GM23248 (cell line): ENCODE measurements around the gene GPLD1. TPM values are rescaled to one million over a fixed set of nuclear protein-coding genes. Genes with fewer than 3 reads are reported as not detected.

Experiments
- DNase-seq: peaks from one replicate; pipeline ENCODE4 v3.0.0-alpha.2; 2015
- H2AFZ ChIP-seq: fragments of 200-600 bp; sonication (generic); 2 replicates; pipeline ENCODE4 v1.6.1; 2016; ENCODE audit warnings: antibody characterized with exemption
- H3F3A ChIP-seq: fragments of 200-600 bp; sonication (generic); 2 replicates; pipeline ENCODE4 v1.6.1; 2016; ENCODE audit warnings: mild to moderate bottlenecking, antibody characterized with exemption, mixed run types; ENCODE audit not compliant: insufficient read depth
- H3K27ac ChIP-seq: fragments of 200-600 bp; sonication (generic); 2 replicates; pipeline ENCODE4 v1.5.1; 2016; ENCODE audit warnings: mild to moderate bottlenecking
- H3K27me3 ChIP-seq: fragments of 200-600 bp; sonication (generic); replicated peaks from 2 replicates; pipeline ENCODE4 v1.6.1; 2016; ENCODE audit warnings: mild to moderate bottlenecking; ENCODE audit not compliant: insufficient read depth
- H3K36me3 ChIP-seq: fragments of 200-600 bp; sonication (generic); 2 replicates; pipeline ENCODE4 v1.6.1; 2016; ENCODE audit warnings: low read depth, mild to moderate bottlenecking
- H3K4me1 ChIP-seq: fragments of 200-600 bp; sonication (generic); 2 replicates; pipeline ENCODE4 v1.6.1; 2016; ENCODE audit warnings: mild to moderate bottlenecking; ENCODE audit not compliant: insufficient read depth
- H3K4me2 ChIP-seq: fragments of 200-600 bp; sonication (generic); one replicate; pipeline ENCODE4 v1.6.1; 2016; ENCODE audit warnings: mild to moderate bottlenecking; ENCODE audit not compliant: unreplicated experiment
- H3K4me3 ChIP-seq: fragments of 200-600 bp; sonication (generic); 2 replicates; pipeline ENCODE4 v1.5.1; 2016; ENCODE audit warnings: mild to moderate bottlenecking
- H3K79me2 ChIP-seq: fragments of 200-600 bp; sonication (generic); 2 replicates; pipeline ENCODE4 v1.6.1; 2016; ENCODE audit warnings: mild to moderate bottlenecking; ENCODE audit not compliant: insufficient read depth
- H3K9ac ChIP-seq: fragments of 200-600 bp; sonication (generic); 2 replicates; pipeline ENCODE4 v1.6.1; 2016; ENCODE audit warnings: mild to moderate bottlenecking
- H3K9me2 ChIP-seq: fragments of 200-600 bp; sonication (generic); 2 replicates; pipeline ENCODE4 v1.6.1; 2016; ENCODE audit warnings: mixed run types, mild to moderate bottlenecking, moderate library complexity; ENCODE audit not compliant: insufficient read depth
- H3K9me3 ChIP-seq: fragments of 200-600 bp; sonication (generic); one replicate; pipeline ENCODE4 v1.6.1; 2017; ENCODE audit warnings: low read depth
- H4K20me1 ChIP-seq: fragments of 200-600 bp; sonication (generic); 2 replicates; pipeline ENCODE4 v1.6.0; 2016; ENCODE audit not compliant: insufficient read depth
- EZH2 ChIP-seq: fragments of 200-600 bp; sonication (generic); IDR thresholded peaks from 2 replicates; pipeline ENCODE4 v1.6.1; 2018; ENCODE audit warnings: antibody characterized with exemption, mild to moderate bottlenecking; ENCODE audit not compliant: insufficient read depth, poor library complexity, severe bottlenecking
- EZH2phosphoT487 ChIP-seq: fragments of 200-600 bp; sonication (generic); IDR thresholded peaks from 2 replicates; pipeline ENCODE4 v1.6.1; 2018; ENCODE audit warnings: antibody characterized with exemption, moderate library complexity, mild to moderate bottlenecking, low read depth; ENCODE audit not compliant: insufficient read depth
- WGBS, 2 experiments: methylation state at CpG; one replicate each; pipeline ENCODE4 v1.1.6; 2015 to 2017; ENCODE audit warnings: low lambda C conversion rate in 2 of 2, low coverage in 1 of 2; ENCODE audit errors: missing lambda C conversion rate in 2 of 2; 5-methylcytosine and 5-hydroxymethylcytosine counted together
- in situ Hi-C: fragments of 300-500 bp; cut with MboI; formaldehyde crosslinking; loops from 2 replicates; pipeline ENCODE4 v1.15.0; 2020
- polyA plus RNA-seq: library from polyadenylated mRNA; unstranded; fragments of >200 nt; fragmentation: Nextera tagmentation; extraction: Ambion mirVana; gene quantifications from 2 replicates; pipeline ENCODE4 v1.2.1, GENCODE V29; 2016
- total RNA-seq: library from RNA; depleted of rRNA; stranded (reverse); fragments of >200 nt; shearing (Covaris generic); gene quantifications from 2 replicates; pipeline ENCODE4 v1.2.3, GENCODE V29; 2014

Gene GPLD1
- total and polyA plus RNA-seq, 2 experiments from 2014 or later, result 0.09 to 0.97 TPM

GRCh38 chr6:24453921-24454320 lies 35.5 kb downstream of the GPLD1 start:
- no peak for DNase-seq
- Histone ChIP-seq H3F3A (no peaks in the 10 kb centered on the region), H3K4me2 (no peak overlapping the region), H4K20me1 (no peaks in the 10 kb centered on the region), H3K79me2 (no peaks in the 10 kb centered on the region), H3K4me3 (no peak overlapping the region), H3K4me1 (no peaks in the 10 kb centered on the region), H3K9me3 (no peaks in the 10 kb centered on the region), H3K36me3 (no peaks in the 10 kb centered on the region), H3K27ac (no peak overlapping the region), H3K9ac (no peak overlapping the region), H3K27me3 (no peaks in the 10 kb centered on the region), H3K9me2 (no peaks in the 10 kb centered on the region), H2AFZ (no peak overlapping the region)
- 95 to 98% methylated on average over 10 of the region's 10 CpGs for WGBS, 2 experiments
- TF ChIP-seq EZH2 (no peak), EZH2phosphoT487 (no peak)
- in situ Hi-C loops, result no loop called here

DNA sequence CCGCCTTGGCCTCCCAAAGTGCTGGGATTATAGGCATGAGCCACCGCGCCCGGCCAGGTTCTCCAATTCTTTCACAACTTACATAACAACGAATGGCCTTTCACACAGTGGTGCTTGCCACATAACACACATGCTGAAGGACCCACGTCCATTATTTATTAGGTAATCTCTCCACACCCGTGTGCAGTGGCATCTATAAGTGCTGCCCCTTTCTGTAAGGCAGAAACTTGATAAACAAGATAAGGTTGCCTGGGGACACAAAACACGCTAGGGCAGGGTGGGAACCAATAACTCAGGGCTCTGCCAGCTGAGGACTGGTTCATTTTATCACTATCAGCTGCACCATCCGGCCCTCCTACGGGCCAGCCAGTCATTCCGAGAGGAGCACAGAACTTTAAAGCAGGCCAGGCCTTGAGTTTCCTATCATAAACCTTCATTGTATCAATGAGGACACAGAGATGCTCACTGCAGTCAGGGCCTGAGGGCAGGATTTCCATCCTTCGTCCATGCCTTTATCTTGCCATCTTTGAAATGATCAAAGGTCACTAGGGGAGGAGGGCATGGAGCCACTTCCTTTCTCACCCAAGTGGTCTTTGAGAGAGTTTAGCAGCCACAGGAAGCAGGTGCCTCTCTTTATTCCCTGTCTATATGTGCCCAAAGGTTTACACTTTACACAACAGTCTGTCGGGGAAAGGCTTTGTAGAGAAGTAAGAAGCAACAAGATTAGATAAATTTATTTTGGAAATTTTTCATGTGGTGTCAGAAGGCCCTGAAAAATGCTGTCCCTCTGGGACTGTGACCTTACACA lies 37.6 kb downstream of the GPLD1 start:
- H3F3A ChIP-seq, result no peaks in the 10 kb centered on the region
- TF ChIP-seq EZH2phosphoT487 (no peak), EZH2 (no peak)
- H4K20me1 ChIP-seq, result no peaks in the 10 kb centered on the region
- H3K9me2 ChIP-seq, result no peaks in the 10 kb centered on the region
- no peak for DNase-seq
- H3K4me1 ChIP-seq, result no peaks in the 10 kb centered on the region
- H3K36me3 ChIP-seq, result no peaks in the 10 kb centered on the region
- H3K4me3 ChIP-seq, result no peak overlapping the region
- no peaks in the 10 kb centered on the region for H3K9me3 ChIP-seq
- H3K79me2 ChIP-seq, result no peaks in the 10 kb centered on the region
- in situ Hi-C loops, result no loop called here
- no peak overlapping the region for H3K9ac ChIP-seq
- no peaks in the 10 kb centered on the region for H3K27me3 ChIP-seq
- no peak overlapping the region for H3K27ac ChIP-seq
- WGBS, 2 experiments, result 67 to 73% methylated on average over 13 of the region's 13 CpGs
- no peak overlapping the region for H3K4me2 ChIP-seq
- H2AFZ ChIP-seq, result no peak overlapping the region

DNA sequence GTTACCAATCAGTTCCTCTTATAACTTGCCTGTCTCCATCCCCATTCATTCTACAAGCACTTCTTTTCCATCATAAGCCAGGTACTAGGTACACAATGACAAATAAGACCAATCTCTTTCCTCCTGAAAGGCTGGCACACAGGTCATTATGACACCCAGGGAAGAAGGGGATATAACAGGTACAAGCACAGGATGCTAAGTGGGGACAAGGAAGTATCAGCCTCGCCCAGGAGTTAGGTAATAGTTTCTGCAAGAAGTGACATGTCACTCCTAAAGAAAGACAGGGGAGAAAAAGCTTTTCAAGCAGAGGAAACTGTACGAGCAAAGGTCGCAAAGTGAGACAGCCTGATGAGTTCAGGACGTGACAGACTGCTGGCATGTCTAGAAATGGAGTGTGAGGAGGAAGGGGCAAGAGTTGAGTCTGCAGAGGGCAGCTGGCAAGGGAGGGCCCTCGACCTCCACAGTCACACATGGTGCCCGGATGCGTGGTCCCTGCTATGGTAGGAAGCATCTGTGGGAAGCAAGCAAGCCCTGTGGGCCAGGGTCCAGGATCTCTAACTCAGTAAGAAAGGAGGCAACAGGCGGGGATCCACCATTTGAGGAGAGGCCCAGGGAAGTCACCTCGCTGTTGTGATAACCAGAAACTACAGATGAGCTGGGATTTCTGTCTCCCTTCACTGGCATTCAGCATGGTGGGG lies 40.4 kb downstream of the GPLD1 start:
- in situ Hi-C loops, result no loop called here
- Histone ChIP-seq H3K9ac (no peak overlapping the region), H3K79me2 (no peaks in the 10 kb centered on the region), H3K9me2 (no peaks in the 10 kb centered on the region), H4K20me1 (no peaks in the 10 kb centered on the region), H3K36me3 (no peaks in the 10 kb centered on the region), H2AFZ (no peak overlapping the region), H3K27me3 (no peaks in the 10 kb centered on the region), H3K4me3 (no peak overlapping the region), H3F3A (no peaks in the 10 kb centered on the region), H3K9me3 (no peaks in the 10 kb centered on the region), H3K4me2 (no peak overlapping the region), H3K4me1 (no peaks in the 10 kb centered on the region), H3K27ac (no peak overlapping the region)
- TF ChIP-seq EZH2, result no peak
- TF ChIP-seq EZH2phosphoT487, result no peak
- no peak for DNase-seq
- 52 to 55% methylated on average over 9 of the region's 9 CpGs for WGBS, 2 experiments

- H3K4me2 ChIP-seq, result no peak overlapping the region
- H3K79me2 ChIP-seq, result no peaks in the 10 kb centered on the region
- H3K9ac ChIP-seq, result no peak overlapping the region
- no peaks in the 10 kb centered on the region; the same call in 1 of the 2 replicates for H3F3A ChIP-seq
- H3K36me3 ChIP-seq, result no peaks in the 10 kb centered on the region
- H3K9me3 ChIP-seq, result no peaks in the 10 kb centered on the region
- 52 to 55% methylated on average over 4 of the region's 4 CpGs for WGBS, 2 experiments
- no peak overlapping the region for H3K4me3 ChIP-seq
- H2AFZ ChIP-seq, result no peak overlapping the region
- no peak for DNase-seq
- no peaks in the 10 kb centered on the region for H3K4me1 ChIP-seq
- H4K20me1 ChIP-seq, result no peaks in the 10 kb centered on the region
- no peaks in the 10 kb centered on the region for H3K27me3 ChIP-seq
- no peak for TF ChIP-seq EZH2phosphoT487
- no peak for TF ChIP-seq EZH2
- H3K9me2 ChIP-seq, result no peaks in the 10 kb centered on the region
- in situ Hi-C loops, result no loop called here
- no peak overlapping the region for H3K27ac ChIP-seq
These were observed 41.0 kb downstream of the GPLD1 start for GRCh38 chr6:24448396-24448795.
